LNCaP clone FGC (cell line): ENCODE results near the gene KRT10.
A peak's percentile ranks its signal among the peaks of the same experiment; 100 is the strongest.

ENCODE experiments used
- DNase-seq: peaks from one replicate; pipeline ENCODE4 v3.0.0-alpha.2; 2011; ENCODE audit warnings: low read depth
- H3K4me3 ChIP-seq: 2 replicates; pipeline ENCODE4 v1.5.1; 2011; ENCODE audit warnings: mild to moderate bottlenecking, low read depth, low read length, control low read depth
- CTCF ChIP-seq: IDR thresholded peaks from 2 replicates; pipeline ENCODE4 v1.5.1; 2012; ENCODE audit warnings: mild to moderate bottlenecking; ENCODE audit not compliant: control insufficient read depth, insufficient read depth; ENCODE audit errors: extremely low read depth

KRT10 gene

GRCh38 chr17:40809721-40810421 lies 12.5 kb downstream of the KRT10 start:
- no peak for DNase-seq
- no peak overlapping the region for H3K4me3 ChIP-seq
- TF ChIP-seq CTCF: no peak

- TF ChIP-seq CTCF: no peak
- DNase-seq: no peak
- H3K4me3 ChIP-seq: no peak overlapping the region
Measured at GRCh38 chr17:40806131-40806530, 16.3 kb downstream of the KRT10 start.

GRCh38 chr17:40803617-40804082 lies 18.8 kb downstream of the KRT10 start:
- H3K4me3 ChIP-seq: no peak overlapping the region
- TF ChIP-seq CTCF: peak; percentile 94
- peak; percentile 38 for DNase-seq

- TF ChIP-seq CTCF: no peak
- no peak overlapping the region for H3K4me3 ChIP-seq
- no peak for DNase-seq
Measured at GRCh38 chr17:40801157-40801556, 21.3 kb downstream of the KRT10 start.

GRCh38 chr17:40800381-40800780 lies 22.0 kb downstream of the KRT10 start:
- no peak for TF ChIP-seq CTCF
- no peak for DNase-seq

GRCh38 chr17:40799859-40800258 lies 22.6 kb downstream of the KRT10 start, which contains the start of gene KRT28:
Gene KRT28 (minus strand): TSS chr17:40799959. CDS start chr17:40799893, 66 bp downstream.
- H3K4me3 ChIP-seq: no peak within 1 kb of the TSS
- no peak for TF ChIP-seq CTCF
- no peak for DNase-seq

More at GRCh38 chr17:40800381-40800780, 22.0 kb downstream of the KRT10 start:
- H3K4me3 ChIP-seq: no peak overlapping the region

- no peak for TF ChIP-seq CTCF
- no peak overlapping the region for H3K4me3 ChIP-seq
- no peak for DNase-seq
Measured at GRCh38 chr17:40796846-40797245, 25.6 kb downstream of the KRT10 start.
